HG03039 (cell line): ENCODE measurements around the gene NEUROD4.
A peak's percentile ranks its signal among the peaks of the same experiment; 100 is the strongest.
"Not testable (repeated sequence)": the region's sequence is repeated elsewhere in the genome, so short reads cannot be mapped to it uniquely, and the experiment has no call there.

Source experiments
- ATAC-seq: cut with Tn5 transposase; IDR thresholded peaks from one replicate; pipeline ENCODE4 v1.9.1; 2021; ENCODE audit warnings: mild to moderate bottlenecking, moderate library complexity; ENCODE audit not compliant: unreplicated experiment

Gene NEUROD4, protein sequence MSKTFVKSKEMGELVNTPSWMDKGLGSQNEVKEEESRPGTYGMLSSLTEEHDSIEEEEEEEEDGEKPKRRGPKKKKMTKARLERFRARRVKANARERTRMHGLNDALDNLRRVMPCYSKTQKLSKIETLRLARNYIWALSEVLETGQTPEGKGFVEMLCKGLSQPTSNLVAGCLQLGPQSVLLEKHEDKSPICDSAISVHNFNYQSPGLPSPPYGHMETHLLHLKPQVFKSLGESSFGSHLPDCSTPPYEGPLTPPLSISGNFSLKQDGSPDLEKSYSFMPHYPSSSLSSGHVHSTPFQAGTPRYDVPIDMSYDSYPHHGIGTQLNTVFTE

DNA sequence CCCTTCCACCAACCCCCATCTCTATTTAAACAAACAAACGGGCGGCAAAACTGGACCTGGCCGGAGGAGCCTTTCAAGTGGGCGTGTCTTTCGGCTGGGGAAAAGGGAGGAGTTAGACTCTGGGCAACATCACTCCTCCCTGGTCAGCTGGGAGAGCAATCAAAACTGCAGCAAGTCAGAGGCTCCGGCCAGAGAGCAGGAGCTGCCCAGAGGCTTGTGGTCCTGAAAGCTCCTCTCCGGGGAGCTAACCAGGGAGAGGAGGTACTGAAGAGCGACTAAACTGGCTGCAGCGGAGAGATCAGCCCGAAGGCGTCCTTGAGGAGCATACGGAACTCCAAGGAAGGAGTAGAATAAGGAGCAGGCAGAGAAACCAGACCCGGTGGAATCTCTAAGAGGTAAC is at the start of gene NEUROD4:
Gene NEUROD4 (plus strand): TSS at position 191 of the 400 bp plus-strand sequence. CDS start 6,466 bp downstream, outside the sequence.
- no peak for ATAC-seq

DNA sequence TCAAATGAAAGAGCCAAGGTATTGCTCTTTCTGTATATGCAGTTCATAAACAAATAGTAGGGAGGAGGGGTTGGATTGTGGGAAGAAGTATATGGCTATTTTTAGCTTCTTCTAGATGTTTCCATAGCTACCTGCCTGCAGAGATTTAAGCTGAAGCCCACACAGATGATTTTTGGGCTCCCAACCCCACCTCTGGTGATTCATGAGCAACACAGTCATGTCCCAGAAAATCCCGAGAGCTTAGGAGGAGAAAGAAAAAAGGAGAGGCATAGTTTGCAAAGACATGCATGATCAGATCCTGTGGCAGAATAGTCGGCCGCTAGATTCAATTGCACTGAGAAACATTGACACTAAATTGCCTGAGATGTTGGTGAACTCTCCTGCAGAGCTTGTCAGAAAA is 49.0 kb upstream of the NEUROD4 start:
- no peak for ATAC-seq

DNA sequence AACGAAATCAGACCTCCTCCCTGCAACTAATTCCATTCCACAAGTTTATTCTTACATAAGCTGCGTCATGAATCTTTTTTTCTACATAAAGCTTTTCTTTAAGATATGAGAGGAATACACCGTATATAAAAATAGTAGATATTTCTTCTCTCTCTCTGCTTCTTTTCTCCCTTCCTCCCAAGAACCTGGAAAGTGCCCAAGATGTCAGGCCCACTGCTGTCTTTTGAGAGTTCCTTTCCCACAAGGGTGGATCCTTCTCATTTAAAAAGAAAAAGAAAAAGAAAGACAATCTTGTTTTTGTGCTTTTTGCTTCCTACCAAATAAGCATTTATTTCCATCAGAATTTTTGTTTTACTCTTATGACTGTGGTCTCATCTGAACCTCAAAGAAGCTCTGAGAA is 46.2 kb upstream of the NEUROD4 start:
- no peak for ATAC-seq

DNA sequence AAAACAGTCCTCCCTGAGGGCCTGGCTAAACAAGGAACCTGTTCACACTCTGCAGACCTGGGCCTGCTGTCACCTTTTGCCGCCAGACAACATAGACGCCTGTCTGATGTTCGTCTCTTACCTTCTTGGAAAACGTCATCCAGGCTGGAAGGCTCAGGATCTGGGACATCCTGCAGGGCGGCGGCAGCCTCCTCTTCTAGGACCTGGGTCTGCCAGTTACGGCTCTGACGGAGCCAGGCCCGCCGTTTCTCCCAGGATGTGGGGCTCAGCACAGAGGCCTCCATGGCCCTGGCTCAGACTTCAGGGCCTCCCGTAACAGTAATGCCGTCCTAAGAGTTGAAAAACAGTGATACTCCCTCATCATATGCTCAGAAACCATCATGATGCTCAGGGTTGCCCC is 45.5 kb upstream of the NEUROD4 start:
- no peak for ATAC-seq

DNA sequence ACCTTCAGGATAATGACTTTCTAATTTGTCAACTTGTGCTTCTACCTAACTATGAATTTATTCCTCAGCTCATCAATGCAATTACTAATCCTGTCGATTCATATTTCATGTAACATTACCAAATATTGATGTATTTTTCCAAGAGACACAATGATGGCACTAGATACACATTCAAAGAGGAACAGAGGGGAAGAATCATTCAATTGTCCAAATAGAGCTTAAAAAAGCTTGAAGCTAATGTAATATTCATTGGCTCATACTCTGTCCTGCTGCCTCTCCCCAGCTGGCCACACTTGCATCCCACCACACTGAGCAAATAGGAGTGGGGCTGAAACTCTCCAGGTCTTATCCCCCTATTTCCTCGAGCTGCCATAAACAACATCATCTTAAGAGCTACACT is 44.5 kb upstream of the NEUROD4 start:
- no peak for ATAC-seq

DNA sequence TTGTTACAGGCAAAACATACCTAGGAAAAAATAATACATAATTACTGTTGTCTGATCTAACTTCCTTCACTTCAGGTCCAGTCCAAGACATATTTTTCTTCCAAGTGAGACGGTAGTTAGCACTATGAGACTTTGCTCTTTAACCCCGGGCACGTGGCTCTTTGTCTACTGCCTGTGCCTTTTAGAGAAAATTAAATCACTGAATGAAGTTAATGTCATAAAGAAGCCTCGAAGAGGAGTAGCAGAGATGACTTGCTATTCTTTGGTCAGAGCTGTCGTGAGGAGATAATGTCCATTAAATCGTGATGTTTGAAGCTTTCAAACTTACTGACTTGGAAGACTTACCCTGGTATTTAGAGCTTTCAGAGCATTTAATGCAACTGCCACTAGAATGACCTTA is 43.9 kb upstream of the NEUROD4 start:
- ATAC-seq: no peak

DNA sequence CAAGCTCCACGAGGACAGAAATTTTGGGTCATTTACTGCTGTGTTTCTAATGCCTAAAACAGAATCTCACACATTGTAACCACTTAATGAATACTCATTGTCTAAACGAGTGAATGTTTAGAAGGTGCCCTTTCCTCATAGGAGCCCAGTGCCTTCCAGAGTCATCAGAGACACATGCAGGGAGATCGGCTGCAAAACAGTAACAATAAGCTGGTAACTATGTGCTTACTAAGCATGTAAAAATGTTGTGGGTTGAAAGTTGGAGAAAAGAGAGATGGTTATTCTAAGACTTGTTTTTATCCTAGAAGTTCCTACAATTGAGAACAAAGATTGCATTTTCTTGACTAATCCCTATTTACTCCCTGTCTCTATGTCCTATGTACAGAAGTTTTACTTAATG is 42.6 kb upstream of the NEUROD4 start:
- ATAC-seq: no peak

DNA sequence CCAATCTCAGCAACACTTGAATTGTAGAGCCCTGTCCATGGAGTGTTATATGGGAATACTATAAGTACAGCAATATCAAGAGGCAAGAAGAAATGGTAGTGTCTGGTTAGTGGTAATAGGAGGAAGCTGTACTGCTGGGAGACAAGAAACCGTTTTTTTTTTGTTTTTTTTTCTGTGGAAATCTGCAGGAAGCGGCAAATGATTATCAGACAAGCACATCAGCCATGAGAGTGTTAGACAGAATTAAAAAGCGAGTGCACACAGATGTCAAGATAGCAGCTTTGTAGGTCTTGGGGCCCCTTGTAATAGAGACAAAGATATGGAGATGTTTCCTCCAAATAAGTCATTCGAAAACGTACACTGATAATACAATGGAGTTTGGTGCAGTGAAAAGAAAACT is 41.9 kb upstream of the NEUROD4 start:
- no peak for ATAC-seq

DNA sequence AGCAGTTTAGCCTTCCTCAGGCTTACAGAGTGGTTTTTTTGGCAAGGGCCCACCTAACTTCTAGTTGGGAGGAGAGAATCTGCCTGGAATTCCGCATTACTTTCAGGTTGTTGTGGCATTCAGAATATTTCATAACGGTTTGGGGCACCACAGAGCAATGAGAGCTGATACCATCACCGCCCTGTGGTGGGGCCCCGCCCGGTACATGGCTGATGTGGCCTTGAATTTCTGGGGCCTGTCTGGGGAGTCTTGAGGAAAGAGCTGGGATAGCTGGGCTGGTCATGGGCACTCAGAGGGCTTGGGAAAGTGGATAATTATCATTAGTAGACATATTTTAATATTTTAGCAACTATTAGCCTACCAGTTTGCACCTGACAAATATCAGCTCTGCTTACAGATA is 39.4 kb upstream of the NEUROD4 start:
- ATAC-seq: no peak

DNA sequence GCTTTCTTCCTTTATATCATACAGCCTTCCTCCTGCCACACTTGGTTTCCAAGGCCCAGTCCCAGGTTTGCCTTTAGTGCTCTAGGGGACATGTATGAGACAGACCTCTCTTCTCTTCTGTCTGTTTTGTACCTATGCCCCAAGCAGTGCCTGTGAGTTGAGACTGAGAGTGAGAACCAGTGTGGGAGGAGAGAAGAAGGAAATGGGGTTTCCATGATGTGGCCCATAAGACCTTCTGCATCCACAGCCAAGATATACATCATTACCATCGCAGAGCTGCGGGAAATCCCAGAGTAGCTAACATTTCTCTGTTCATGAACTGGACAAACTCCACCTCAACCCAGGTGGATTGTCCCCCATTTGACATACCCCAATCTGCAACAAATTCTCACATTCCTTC is 38.0 kb upstream of the NEUROD4 start:
- no peak for ATAC-seq

DNA sequence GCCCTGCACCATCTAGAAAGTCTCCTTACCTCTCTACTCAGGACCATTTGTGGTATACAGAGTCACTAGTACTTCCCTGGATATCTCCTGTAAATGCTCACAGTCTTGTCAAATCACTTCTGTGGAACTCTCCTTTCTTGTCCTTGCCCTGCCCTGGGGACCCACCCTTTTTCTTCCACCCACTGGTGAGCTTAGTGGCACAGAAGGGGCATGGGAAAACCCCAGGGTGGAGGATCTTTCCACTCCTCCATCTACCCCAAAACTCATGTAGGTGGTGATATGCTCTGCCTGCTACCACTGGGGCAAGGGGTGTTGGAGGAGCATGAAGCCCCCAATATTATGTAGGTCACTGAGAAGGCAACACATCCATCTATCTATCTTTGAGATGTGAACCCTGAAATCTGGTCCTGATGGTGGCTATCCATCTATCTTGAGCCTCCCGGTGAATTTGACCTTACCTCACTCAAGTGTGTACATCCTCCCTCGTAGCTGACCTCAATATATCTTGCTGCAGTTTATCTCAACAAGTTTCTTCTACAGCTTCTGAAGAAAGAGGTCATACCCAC is 36.2 kb upstream of the NEUROD4 start:
- no peak for ATAC-seq

DNA sequence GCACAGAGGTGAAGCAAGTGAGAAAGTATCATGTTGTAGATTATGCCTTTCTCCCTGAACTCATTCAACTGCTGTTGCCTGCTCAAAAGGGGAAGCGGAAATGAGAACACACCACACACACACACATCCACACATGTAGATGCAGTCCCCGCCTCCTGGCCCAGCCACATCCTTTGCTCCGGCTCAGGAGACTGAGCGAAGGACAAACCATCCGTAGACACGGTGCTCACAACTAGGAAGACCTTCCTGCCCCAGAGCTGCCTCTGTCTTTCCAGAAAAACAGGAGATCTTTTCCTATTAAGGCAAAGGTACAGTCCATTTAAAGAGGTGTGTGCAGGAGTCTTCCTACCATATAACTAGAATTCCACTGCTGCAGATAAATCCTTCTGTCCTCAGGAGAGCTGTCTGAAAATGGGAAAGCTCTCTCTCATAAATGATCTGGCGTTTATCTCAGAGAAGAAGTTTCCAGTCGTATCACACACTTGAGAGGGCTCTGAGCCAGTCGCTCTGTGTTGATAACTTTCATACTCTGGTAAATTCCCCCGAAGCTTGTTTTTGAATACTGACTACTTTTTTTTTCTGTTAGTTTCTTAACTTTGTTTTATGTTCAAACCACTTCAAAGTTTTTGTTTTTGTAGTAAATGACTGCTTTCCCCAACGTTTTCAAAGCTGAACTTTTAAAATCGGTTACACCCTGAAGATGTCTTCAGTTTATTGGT is 35.0 kb upstream of the NEUROD4 start, which contains the start of gene TESPA1:
Gene TESPA1 (minus strand): TSS at position 105 of the 719 bp plus-strand sequence. CDS start 10,200 bp downstream, outside the sequence.
- peak; percentile 89 for ATAC-seq

DNA sequence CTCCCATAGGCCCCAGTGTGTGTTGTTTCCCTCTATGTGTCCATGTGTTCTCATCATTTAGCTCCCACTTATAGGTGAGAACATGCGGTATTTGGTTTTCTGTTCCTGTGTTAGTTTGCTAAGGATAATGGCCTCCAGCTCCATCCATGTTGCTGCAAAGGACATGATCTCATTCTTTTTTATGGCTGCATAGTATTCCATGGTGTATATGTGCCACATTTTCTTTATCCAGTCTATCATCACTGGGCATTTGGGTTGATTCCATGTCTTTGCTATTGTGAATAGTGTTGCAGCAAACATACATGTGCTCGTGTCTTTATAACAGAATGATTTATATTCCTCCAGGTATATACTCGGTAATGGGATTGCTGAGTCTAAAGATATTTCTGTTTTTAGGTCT is 33.0 kb upstream of the NEUROD4 start:
- ATAC-seq: not testable (repeated sequence)

DNA sequence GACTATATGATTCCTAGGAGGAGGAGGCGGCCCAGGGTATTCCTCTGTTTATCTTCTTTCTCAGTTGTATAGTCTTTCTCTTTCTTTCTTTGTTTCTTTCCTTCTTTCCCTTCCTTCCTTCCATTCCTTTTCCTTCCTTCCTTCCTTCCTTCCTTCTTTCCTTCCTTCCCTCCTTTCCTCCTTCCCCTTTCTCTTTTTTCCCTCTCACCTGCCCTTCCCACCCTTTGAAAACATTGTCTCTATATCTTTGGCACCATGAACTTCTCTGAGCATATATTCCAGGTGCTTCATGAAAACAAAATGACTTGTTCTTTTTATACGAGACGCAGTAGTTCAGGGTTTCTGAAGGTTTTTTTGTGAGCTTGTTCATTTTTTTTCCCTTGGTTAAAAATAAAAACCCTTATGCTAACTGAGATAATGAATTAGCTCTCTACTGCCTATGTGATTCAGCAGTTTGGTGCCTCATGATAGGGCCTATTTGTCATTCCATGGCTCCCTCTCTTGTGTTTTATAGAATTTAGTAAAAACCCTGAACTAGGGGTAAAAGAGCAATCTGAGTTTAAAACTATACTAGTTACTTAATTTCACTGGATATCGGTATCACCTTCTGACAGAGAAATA is 32.1 kb upstream of the NEUROD4 start:
- ATAC-seq: no peak

DNA sequence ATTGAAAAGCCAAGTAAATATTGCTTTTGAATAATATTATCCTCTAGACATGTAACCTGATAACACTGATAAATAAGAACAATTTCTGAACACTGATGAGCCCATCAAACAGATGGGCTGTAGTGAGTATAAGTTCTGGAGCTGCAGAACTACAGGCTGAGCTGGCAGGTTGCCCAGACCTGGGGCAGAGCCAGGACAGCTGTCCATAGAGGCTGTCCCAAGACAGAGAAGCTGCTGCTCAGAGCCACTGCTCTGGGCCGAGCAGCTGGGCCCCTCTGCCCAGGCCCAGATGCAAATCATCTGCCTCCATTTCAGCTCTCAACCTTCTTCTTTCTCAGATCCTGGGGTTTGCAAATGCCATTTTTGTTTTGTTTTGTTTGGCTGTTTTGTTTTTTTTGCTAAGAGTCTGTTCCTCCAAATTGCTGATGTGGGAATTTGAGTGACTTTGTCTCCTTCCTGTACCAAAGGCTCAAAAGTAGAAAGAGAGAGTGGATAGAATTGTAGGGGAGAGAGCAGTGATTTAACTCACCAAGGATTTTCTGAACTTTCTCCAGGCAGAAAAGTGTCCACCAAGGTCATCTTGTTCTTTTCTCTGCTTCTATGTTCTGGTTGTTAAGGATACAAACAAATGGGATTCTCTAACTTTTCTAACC is 31.2 kb upstream of the NEUROD4 start:
- ATAC-seq: peak; percentile 19

DNA sequence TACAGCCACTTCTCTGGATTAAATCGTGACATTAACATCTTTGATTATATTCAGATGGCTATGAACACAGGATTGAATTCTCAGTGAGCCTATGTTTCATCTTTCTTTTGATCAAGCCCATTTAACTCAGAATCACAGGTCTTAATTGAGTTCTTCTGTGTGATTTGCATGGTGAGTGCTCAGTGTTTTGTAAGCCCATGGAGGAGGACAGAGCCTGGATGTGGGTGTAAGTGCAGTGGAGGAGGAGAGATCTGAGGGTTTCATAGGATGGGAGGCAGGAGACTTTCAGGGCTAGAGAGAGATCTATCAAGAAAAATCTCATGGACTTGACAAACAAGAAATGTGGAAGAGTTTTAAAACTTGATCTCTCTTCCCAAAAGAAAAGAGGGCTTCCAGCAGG is 29.9 kb upstream of the NEUROD4 start:
- no peak for ATAC-seq

DNA sequence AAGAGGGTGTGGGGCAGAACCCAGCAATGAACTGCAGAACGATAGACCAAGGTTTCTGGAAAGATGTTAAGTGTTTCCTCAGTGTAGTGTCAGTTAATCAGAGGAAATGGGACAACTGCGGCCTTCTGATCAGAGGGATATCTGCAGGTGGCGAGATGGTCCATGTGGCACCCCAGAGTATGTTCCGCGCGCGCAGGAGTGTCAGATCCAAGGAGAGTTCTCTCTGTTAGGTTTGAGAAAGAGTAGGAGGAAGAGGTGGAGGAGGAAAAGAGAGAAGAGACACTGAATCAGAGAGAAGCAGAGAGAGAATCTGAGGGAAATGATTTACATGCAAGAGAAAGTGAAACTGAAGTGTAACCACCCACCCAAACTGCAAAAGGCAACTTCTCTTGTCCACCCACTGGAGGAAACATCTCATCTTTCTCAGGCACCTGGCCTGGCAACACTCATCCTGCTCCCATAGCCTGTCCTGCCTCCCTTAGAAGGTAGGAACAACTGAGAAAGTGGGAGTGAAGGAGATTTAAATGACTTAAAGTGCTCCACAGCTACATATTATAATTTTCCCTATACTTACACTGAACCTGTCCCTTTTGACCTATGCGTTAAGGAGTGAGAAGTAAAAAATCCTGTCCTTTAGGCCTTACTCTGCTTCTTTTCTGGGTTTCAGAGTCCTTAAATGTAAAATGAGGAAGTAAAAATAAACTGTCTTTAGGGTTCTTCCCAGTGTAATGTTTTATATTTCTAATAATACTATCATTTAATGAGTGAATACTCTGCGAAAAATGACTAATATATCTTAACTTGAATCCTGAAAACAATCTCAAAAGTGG is 28.4 kb upstream of the NEUROD4 start:
- peak; percentile 69 for ATAC-seq

DNA sequence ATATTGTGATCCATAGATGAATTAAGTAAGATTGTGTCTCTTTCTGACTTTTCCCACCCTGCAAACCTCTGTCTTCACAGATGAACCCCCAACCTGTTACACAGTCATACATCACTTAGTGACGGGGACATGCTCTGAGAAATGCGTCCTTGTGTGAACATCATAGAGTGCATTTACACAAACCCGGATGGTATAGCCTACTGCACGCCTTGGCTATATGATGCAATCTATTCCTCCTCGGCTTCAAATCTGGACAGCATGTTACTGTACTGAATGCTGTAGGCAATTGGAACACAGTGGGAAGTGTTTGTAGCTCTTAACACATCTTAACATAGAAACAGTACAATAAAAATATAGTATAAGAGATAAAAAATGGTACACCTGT is 27.8 kb upstream of the NEUROD4 start:
- ATAC-seq: peak; percentile 19

DNA sequence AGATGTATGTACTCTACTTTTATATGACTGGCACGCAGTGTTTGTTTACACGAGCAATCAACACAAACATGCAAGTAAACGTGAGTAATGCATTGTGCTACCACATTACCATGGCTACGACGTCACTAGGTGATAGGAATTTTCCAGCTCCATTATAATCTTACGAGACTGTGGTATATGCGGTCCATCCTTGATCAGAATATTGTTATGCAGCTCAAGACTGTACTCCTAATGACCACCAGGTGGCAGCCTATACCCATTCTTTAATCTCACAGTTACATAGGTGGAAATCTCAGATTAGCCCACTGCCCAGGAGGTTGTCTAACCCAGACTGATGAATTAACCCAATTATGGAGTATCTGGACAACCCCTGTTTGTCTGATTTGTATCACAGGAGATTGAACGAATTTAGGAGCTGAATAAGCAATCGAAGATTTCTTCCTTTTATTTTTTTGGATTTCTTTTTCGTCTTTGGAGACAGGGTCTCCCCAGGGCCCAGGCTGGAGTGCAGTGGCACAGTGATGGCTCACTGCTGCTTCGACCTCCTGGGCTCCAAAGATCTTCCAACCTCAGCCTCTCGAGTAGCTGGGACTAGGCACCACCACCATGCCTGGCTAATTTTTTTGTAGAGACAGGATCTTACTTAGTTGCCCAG is 26.5 kb upstream of the NEUROD4 start:
- ATAC-seq: no peak

DNA sequence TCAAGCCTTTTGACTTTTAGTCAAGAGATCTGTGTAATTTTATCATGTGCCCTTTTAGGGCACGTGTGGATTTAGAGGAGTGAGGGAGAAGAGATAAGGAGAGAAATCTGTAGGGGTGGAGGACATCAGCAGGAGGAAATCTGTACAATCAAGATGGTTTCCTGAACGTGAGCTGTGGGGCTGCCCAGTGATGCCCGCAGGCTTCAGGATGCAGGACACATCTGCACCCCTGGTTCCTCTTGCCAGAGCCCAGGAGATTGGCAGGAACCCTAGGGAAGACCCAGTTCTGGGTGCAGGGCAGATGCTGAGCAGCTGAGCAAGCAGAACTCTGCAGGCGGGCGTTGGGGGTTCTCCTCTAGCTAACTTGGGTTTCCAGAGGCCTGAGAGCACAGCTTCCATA is 23.6 kb upstream of the NEUROD4 start:
- no peak for ATAC-seq
